GM12891 (cell line): Measurements from ENCODE around the gene STRA6.

Experiments
- POLR2A ChIP-seq: IDR thresholded peaks from 2 replicates; pipeline ENCODE4 v1.6.1; 2011; ENCODE audit warnings: low read depth, low read length, control low read depth
- POLR2AphosphoS5 ChIP-seq: IDR thresholded peaks from 2 replicates; pipeline ENCODE4 v1.6.1; 2011; ENCODE audit warnings: low read depth, low read length, control low read depth
- TAF1 ChIP-seq: IDR thresholded peaks from 2 replicates; pipeline ENCODE4 v1.6.1; 2011; ENCODE audit warnings: low read depth, low read length, control low read depth

- TF ChIP-seq POLR2AphosphoS5 (no peak), POLR2A (no peak), TAF1 (no peak)
These were observed 31.9 kb upstream of the STRA6 start for GRCh38 chr15:74234598-74234875.
